Muscle of leg (tissue), 11 donors: ENCODE data around the gene BACE2. TPM values are rescaled to one million over a fixed set of nuclear protein-coding genes. Genes with fewer than 3 reads are reported as not detected.

ENCODE experiments used
- DNase-seq: peaks from one replicate; pipeline ENCODE4 v3.0.0; 2013
- H3K27ac ChIP-seq: one replicate; pipeline ENCODE4 v1.5.1; 2013; ENCODE audit warnings: mild to moderate bottlenecking, low read length, control low read depth
- H3K27me3 ChIP-seq: one replicate; pipeline ENCODE4 v1.6.1; 2013; ENCODE audit warnings: low read length; ENCODE audit not compliant: control insufficient read depth, insufficient read depth
- H3K36me3 ChIP-seq: one replicate; pipeline ENCODE4 v1.6.1; 2013; ENCODE audit warnings: low read length; ENCODE audit not compliant: control insufficient read depth, insufficient read depth
- H3K4me1 ChIP-seq: one replicate; pipeline ENCODE4 v1.6.1; 2013; ENCODE audit warnings: low read length; ENCODE audit not compliant: control insufficient read depth, insufficient read depth
- H3K4me3 ChIP-seq: one replicate; pipeline ENCODE4 v1.5.1; 2013; ENCODE audit warnings: low read length, control low read depth
- H3K9me3 ChIP-seq: replicated peaks from 2 replicates; pipeline ENCODE4 v1.6.1; 2013; ENCODE audit warnings: low read depth, low read length; ENCODE audit not compliant: control insufficient read depth
- WGBS: methylation state at CpG from one replicate; pipeline ENCODE4 v1.1.5; 2013; ENCODE audit warnings: missing lambda C conversion rate; ENCODE audit not compliant: insufficient coverage; 5-methylcytosine and 5-hydroxymethylcytosine counted together
- polyA plus RNA-seq, 8 donors: library from polyadenylated mRNA; unstranded; fragments of 120-200 nt; gene quantifications; one replicate each; pipeline versions ENCODE4 v1.2.1 to v1.2.3, GENCODE V29; 2013; ENCODE audit warnings: inconsistent platforms in 1 of 8, low replicate concordance in 1 of 8; ENCODE audit not compliant: insufficient read length in 8 of 8, insufficient read depth in 1 of 8
- total RNA-seq: library from RNA; stranded (reverse); fragments of 120-200 nt; gene quantifications from one replicate; pipeline ENCODE4 v1.2.4, GENCODE V29; 2013

Gene BACE2
- total and polyA plus RNA-seq, 9 donors: 28.6 to 56.1 (median 39.3) TPM

DNA sequence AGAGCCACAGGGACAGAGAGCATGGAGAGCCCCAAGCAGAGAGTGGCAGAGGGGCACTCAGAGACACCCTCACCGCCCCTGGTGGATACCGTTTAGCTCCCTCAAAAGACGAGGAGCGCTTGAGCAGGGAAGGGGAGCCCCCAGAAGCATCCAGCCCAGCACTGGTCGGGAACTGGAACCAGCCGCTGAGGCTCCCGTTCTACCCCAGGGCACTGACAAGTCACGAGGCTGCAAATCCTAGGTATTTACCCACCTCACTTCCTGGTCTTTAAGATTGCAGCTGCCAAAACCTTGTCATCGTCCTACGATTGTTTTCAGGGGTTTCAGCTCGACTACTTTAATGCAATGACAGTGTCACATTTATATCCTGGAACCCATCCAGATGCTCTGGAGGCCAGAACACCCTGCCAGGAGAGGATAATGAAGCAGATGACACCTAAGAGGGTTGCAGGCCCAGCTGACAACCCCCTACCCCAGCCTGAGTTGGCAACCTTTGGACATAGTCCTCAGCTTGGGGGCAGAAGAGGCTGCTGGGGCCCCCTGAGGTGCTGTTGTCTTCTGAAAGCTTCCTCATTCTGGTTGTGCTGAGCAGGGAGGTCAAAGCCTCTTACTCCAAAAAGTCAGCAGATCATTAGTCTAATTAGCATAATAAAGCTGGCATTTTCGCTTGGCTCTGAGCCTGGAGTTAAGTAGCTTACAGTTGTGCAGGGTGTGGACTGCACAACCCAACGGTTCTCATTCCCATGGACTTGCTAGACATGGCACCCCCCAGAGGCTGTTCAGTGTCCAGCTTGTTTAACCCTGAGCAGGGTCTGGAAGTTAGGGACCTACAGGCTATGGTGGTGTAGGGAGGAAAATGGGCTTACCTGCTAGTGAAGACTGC is 20.6 kb upstream of the BACE2 start:
- H3K36me3 ChIP-seq: no peaks in the 10 kb centered on the region
- H3K4me3 ChIP-seq: no peak overlapping the region
- peaks cover 25% of the 10 kb centered on the region for H3K4me1 ChIP-seq
- peak overlapping the region; percentile 11 for H3K27ac ChIP-seq
- 68% methylated on average over 13 of the region's 13 CpGs for WGBS
- no peak for DNase-seq
- peaks cover 2% of the 10 kb centered on the region for H3K27me3 ChIP-seq
- peaks cover 2% of the 10 kb centered on the region for H3K9me3 ChIP-seq

GRCh38 chr21:41147979-41148355 is 20.0 kb upstream of the BACE2 start:
- Histone ChIP-seq H3K27ac (no peak overlapping the region), H3K4me3 (no peak overlapping the region), H3K36me3 (no peaks in the 10 kb centered on the region), H3K27me3 (peaks cover 2% of the 10 kb centered on the region), H3K9me3 (peaks cover 2% of the 10 kb centered on the region), H3K4me1 (peaks cover 18% of the 10 kb centered on the region)
- 19% methylated on average over 3 of the region's 6 CpGs for WGBS
- no peak for DNase-seq

- Histone ChIP-seq H3K4me1 (peaks cover 15% of the 10 kb centered on the region), H3K27me3 (peaks cover 2% of the 10 kb centered on the region), H3K9me3 (peaks cover 2% of the 10 kb centered on the region), H3K4me3 (no peak overlapping the region), H3K36me3 (no peaks in the 10 kb centered on the region), H3K27ac (no peak overlapping the region)
- no peak for DNase-seq
- 90% methylated on average over 2 of the region's 11 CpGs for WGBS
These were observed 19.2 kb upstream of the BACE2 start for GRCh38 chr21:41148798-41149197.

DNA sequence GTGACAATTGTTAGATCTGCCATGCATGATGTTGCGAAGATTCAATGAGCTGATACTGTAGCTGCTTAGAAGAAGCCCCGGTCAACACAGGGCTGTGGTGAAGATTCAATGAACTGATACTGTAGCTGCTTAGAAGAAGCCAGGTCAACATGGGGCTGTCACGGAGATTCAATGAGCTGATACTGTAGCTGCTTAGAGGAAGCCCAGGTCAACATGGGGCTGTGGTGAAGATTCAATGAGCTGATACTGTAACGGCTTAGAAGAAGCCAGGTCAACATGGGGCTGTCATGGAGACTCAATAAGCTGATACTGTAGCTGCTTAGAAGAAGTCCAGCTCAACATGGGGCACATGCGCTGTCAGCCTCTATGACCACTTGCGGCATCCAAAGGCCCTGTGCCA is 18.8 kb upstream of the BACE2 start:
- peaks cover 15% of the 10 kb centered on the region for H3K4me1 ChIP-seq
- no peaks in the 10 kb centered on the region for H3K36me3 ChIP-seq
- H3K9me3 ChIP-seq: peaks cover 2% of the 10 kb centered on the region
- no peak overlapping the region for H3K27ac ChIP-seq
- DNase-seq: no peak
- no peak overlapping the region for H3K4me3 ChIP-seq
- 71% methylated on average over 5 of the region's 6 CpGs for WGBS
- H3K27me3 ChIP-seq: peaks cover 2% of the 10 kb centered on the region

DNA sequence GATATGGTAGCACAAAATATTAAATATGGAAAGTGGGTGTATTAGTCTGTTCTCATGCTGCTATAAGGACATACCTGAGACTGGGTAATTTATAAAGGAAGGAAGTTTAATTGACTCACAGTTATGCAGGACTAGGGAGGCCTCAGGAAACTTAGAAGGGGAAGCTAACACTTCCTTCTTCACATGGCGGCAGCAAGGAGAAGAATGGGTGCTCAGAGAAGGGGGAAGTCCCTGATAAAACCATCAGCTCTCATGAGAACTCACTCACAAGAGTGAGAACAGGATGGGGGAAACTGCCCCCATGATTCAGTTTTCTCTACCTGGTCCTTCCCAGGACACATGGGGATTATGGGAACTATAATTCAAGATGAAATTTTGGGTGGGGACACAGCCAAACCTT is 15.8 kb upstream of the BACE2 start:
- Histone ChIP-seq H3K27ac (no peak overlapping the region), H3K4me3 (no peak overlapping the region), H3K4me1 (peaks cover 11% of the 10 kb centered on the region), H3K36me3 (no peaks in the 10 kb centered on the region), H3K9me3 (no peaks in the 10 kb centered on the region), H3K27me3 (peaks cover 2% of the 10 kb centered on the region)
- WGBS: no CpG with 5 or more reads among the region's 1 CpG
- DNase-seq: no peak

DNA sequence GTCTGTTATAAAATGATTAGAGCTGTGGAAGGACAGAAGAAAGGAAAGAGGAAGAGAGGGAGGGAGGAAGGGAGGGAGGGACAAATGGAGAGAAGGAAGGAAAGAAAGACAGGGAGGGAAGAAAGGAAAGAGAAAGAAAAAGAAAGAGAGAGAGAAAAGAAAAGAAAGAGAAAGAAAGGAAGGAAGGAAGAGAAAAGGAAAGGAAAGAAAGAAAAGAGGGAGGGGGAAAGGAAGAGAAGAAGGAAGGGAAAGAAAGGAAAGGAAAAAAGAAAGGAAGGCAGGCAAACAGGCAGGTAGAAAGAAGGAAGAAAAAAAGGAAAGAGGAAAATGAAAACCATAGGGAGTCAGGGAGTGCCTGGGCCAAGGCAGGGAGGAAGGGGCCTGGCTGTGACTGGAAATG is 14.5 kb upstream of the BACE2 start:
- Histone ChIP-seq H3K4me1 (no peaks in the 10 kb centered on the region), H3K27ac (no peak overlapping the region), H3K27me3 (peaks cover 2% of the 10 kb centered on the region), H3K4me3 (no peak overlapping the region), H3K36me3 (no peaks in the 10 kb centered on the region), H3K9me3 (peaks cover 5% of the 10 kb centered on the region)
- no peak for DNase-seq

- no peak overlapping the region for H3K27ac ChIP-seq
- no peaks in the 10 kb centered on the region for H3K4me1 ChIP-seq
- no peaks in the 10 kb centered on the region for H3K36me3 ChIP-seq
- no peaks in the 10 kb centered on the region for H3K27me3 ChIP-seq
- H3K4me3 ChIP-seq: no peak overlapping the region
- whole genome bisulfite sequencing: no CpG with 5 or more reads among the region's 5 CpGs
- DNase-seq: no peak
- H3K9me3 ChIP-seq: peaks cover 6% of the 10 kb centered on the region
These were observed 11.8 kb upstream of the BACE2 start for GRCh38 chr21:41156142-41156541.

DNA sequence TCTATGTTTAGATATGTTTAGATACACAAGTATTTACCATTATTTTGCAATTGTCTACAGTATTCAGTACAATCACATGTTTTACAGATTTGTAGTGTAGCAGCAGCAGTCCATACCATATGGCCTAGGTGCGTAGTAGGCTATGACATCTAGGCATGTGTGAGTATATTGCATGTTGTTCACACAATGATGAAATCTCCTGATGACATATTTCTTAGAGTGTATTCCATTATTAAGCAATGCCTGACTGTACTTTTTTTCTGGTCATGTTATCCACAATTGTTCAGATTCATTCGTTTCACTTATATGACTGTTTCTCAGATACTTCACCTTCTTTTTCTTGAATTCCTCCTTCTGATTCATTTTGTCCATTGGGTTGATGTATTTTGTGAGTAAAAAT is 9.9 kb upstream of the BACE2 start:
- Histone ChIP-seq H3K27ac (no peak overlapping the region), H3K27me3 (no peaks in the 10 kb centered on the region), H3K9me3 (peaks cover 6% of the 10 kb centered on the region), H3K4me3 (no peak overlapping the region), H3K4me1 (no peaks in the 10 kb centered on the region), H3K36me3 (no peaks in the 10 kb centered on the region)
- WGBS: no CpG with 5 or more reads among the region's 2 CpGs
- no peak for DNase-seq

GRCh38 chr21:41160036-41160435 is 7.9 kb upstream of the BACE2 start:
- H3K27ac ChIP-seq: no peak overlapping the region

GRCh38 chr21:41161428-41161827 is 6.5 kb upstream of the BACE2 start:
- H3K9me3 ChIP-seq: peaks cover 6% of the 10 kb centered on the region
- 58% methylated on average over 3 of the region's 3 CpGs for WGBS
- H3K4me1 ChIP-seq: no peaks in the 10 kb centered on the region

More at GRCh38 chr21:41160036-41160435, 7.9 kb upstream of the BACE2 start:
- Histone ChIP-seq H3K36me3 (no peaks in the 10 kb centered on the region), H3K27me3 (no peaks in the 10 kb centered on the region), H3K4me1 (no peaks in the 10 kb centered on the region), H3K4me3 (no peak overlapping the region), H3K9me3 (peaks cover 6% of the 10 kb centered on the region)
- DNase-seq: no peak
- WGBS: 55% methylated on average over 2 of the region's 5 CpGs

More at GRCh38 chr21:41161428-41161827, 6.5 kb upstream of the BACE2 start:
- no peak overlapping the region for H3K4me3 ChIP-seq
- no peak for DNase-seq
- H3K27ac ChIP-seq: no peak overlapping the region
- H3K27me3 ChIP-seq: no peaks in the 10 kb centered on the region
- H3K36me3 ChIP-seq: no peaks in the 10 kb centered on the region
